Measurements from ENCODE around the gene CLNK.

- TF ChIP-seq CTCF (IDR thresholded peaks at IDR 0.05) (no peak), SIN3A (IDR thresholded peaks at IDR 0.05; ENCODE audit: borderline replicate concordance, low read depth, low read length) (no peak), RFX5 (IDR thresholded peaks at IDR 0.05; ENCODE audit: low read length) (no peak), MAX (IDR thresholded peaks at IDR 0.05; ENCODE audit: low read depth) (no peak), NFIC (IDR thresholded peaks at IDR 0.05; ENCODE audit: borderline replicate concordance) (no peak), YY1 (IDR thresholded peaks at IDR 0.05; ENCODE audit: low read depth) (no peak), FOXM1 (IDR thresholded peaks at IDR 0.05; ENCODE audit: low read depth) (no peak), USF2 (IDR thresholded peaks at IDR 0.05; ENCODE audit: borderline replicate concordance, low read depth, low read length) (no peak)
Measured at GRCh38 chr4:10458177-10458576, 226.4 kb downstream of the CLNK start.
